Cortex of kidney (tissue), 1 donor: Measurements from ENCODE around the gene ATP10A.

Source experiments
- DNase-seq: peaks from one replicate; lab custom pipeline; 2025; lab: John Stamatoyannopoulos, UW

The ATP10A gene

DNA sequence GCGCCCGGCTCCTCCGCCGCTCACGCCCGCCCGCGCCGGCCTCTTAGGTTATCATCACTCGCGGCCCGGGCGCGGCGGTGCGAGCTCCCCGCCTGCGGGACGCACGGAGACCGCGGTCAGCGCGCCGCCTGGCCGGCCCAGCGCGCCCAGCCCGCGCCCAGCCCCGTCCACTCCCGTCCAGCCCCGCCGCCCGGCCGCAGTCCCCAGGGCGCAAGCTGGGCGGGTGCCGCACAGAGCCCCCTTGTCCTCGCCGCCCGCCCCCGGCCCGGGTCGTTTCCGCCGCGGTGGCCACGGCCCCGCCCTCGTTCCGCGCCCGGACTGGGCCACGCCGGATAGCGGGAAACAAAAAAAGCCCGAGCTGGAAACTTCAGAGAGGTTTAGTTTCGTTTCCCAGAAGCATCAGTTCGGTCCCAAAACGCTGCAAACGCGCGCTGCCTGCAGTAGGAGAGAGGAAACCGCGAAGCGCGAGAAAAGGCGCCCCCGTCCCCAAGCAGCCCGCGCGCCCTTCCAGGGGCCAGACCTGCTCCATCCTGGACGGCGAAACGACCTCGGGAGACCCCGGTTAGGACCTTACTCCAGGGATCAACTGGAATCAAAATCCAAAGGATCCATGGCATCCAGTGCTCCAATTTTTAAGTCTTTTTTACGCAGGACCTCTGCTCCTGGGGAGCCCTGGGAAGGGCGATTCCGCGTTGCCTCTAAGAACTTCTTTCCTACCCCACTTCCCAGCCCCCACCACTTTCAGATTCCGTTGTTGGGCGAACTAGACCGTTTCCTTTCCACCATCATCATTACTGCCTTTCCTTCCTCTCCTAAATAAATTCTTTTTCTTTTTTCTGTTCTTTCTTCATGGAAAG, at the start of gene ATP10A:
TSS of gene ATP10A (minus strand) at position 217 of the 857 bp plus-strand sequence. CDS start 231 bp downstream, outside the sequence.
- DNase-seq: no peak

- no peak for DNase-seq
These were observed 48.9 kb upstream of the ATP10A start for GRCh38 chr15:25912035-25912434.

- DNase-seq: no peak
These were observed 47.7 kb upstream of the ATP10A start for GRCh38 chr15:25910832-25911231.

DNA sequence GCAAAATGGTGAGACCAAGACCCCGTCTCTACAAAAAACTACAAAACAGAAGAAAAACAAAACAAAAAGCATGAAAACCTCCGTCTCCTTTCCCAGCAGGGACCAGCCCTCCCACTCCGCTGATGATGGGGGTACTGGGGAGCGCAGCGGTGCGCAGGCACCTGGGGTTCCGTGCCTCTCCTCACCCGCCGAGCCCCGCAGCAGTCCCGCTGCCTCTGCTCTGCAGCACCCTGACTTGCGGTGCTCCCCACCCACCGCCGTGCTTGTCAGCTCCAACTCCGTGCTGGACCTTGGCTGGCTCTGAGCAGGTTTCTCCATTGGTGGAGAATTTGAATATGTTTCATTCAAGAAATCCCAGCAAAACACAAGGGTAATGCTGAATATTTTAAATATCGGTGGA, 46.7 kb upstream of the ATP10A start:
- DNase-seq: no peak

GRCh38 chr15:25909325-25909724, 46.2 kb upstream of the ATP10A start:
- DNase-seq: no peak

GRCh38 chr15:25905140-25905539, 42.0 kb upstream of the ATP10A start:
- DNase-seq: no peak

DNA sequence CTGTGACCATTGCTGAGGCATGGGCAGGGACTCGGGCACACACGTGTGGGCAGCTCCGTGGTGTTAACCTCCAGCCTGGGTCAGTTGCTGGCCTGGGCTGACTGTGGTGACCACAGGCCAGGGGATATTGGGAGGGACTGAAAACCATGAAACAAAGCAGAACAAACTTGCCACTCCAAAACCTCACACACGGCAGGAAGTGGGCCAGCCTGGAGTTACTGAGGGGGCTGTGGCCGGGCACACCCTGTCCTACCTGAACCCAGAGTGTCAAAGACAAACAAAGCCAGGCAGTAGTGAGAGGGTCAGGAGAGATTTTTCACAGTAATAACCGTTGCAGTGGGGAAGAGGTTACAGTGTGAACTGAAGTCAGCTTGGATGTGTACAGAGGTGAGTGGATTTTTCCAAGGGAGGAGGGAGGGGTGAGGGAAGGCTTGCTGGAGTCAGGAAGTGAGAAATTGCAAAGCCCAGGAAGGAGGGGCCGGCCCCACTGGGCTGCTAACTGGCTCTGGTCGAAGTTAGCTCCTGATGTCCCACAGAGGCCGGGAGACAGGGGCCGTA, 40.0 kb upstream of the ATP10A start:
- DNase-seq: no peak

- no peak for DNase-seq
These were observed 38.9 kb upstream of the ATP10A start for GRCh38 chr15:25901811-25902605.

DNA sequence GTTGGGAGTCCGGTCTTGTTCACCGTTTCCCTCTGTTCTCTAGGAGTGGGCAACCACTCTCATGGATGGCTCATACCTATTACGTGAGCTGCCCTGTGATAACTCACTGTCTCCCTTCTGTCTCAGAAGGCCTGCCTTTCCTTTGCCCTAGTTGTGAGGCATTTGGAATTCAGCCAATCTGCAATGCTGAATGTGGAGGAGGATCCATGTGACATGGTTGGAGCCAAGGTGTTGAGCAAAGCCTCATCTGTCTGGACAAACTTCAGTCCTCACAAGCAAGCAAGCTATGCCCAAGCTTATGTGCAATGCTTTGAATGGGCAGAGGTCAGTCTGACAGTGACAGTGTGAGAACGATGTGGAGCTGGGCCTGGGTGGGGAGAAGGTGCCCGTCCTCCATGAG, 37.8 kb upstream of the ATP10A start:
- DNase-seq: no peak

GRCh38 chr15:25900431-25900830, 37.3 kb upstream of the ATP10A start:
- DNase-seq: no peak

DNA sequence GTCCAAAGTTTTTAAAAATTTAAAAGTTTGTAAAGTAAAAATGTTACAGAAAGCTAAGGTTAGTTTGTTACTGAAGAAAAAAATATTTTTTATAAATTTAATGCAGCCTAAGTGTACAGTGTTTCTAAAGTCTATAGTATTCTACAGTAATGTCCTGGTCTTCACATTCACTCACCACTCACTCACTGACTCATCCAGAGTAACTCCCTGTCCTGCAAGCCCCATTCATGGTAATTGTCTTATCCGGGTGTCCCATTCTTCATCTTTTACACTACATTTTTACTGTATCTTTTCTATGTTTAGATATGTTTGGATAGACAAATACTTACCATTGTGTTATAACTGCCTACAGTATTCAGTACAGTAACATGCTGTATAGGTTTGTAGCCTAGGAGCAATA, 36.7 kb upstream of the ATP10A start:
- no peak for DNase-seq

DNA sequence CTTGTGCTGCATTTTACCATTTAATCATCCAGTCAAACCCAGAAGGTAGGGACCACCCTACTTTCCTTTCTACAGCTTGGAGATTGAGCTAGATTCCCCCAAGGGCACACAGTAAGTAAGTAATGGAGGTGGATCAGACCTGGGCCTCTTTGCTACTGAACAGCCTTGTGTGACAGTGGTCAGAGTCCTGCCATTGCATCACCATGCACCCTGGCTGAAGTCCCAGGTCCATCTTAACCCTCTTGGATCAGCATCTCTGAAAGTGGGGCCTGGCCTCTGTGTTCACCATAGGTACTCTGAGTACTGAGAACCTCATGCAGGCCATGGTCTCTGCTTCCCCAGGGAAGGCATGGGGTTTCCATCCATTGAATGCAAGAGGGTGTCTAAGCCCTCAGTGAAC, 34.5 kb upstream of the ATP10A start:
- no peak for DNase-seq

- DNase-seq: no peak
These were observed 31.3 kb upstream of the ATP10A start for GRCh38 chr15:25894371-25894902.

DNA sequence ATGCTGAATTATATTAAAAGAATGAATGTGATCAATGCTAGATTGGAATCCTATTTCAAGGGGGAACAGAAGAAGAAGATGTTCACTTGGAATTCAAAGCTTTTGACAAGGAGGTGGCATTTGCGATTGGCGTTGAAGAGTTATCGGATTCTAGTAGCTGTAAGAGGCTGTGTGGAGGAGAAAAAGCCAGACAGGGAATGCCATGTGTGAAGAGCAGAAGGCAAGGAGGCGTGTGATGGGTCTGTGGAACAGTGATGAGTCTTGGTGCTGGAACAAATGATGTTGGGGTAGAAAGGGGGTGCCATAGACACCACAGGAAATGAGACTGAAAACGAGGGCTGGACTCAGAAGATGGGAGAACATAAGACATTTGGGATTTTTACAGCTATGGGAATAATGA, 30.5 kb upstream of the ATP10A start:
- no peak for DNase-seq

GRCh38 chr15:25892126-25892525, 29.0 kb upstream of the ATP10A start:
- DNase-seq: no peak

- DNase-seq: no peak
These were observed 28.0 kb upstream of the ATP10A start for GRCh38 chr15:25891081-25891480.

DNA sequence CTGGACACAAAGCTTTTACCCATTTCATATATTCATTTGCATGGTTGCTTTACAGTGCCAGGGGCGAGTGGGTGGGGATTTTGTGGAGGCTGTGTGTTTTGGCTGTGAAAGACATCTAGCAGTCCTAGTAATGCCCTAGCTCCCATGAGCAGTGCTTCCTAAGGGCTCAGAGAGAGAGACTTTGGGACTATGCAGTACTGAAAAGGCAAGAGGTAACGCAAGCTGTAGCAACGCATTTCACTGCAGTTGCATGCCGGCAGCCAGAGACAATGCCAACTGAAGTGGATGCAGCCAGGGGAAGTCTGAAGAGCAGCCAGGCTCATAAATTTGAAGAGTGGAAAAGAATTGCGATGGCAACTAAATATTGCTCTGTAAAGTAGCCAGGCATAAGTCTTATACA, 27.4 kb upstream of the ATP10A start:
- DNase-seq: no peak

DNA sequence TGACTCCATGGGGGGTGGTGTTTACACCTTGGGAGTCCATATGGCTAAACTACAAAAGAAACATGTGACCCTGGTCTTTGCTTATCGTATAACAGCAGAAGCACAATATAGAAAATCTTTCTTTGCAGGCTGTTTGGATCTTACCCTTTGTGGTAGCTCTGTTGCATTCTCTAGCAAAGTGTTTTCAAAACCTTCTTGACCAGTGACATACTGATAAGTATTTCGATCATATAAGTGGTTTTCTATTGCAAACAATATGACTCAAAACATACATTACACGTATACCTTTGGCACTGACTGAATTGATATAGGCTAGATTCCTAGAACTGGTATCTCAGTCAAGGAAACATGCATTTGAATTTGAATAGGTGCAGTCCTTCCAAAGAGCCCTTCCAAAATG, 24.7 kb upstream of the ATP10A start:
- no peak for DNase-seq

- DNase-seq: no peak
These were observed 23.5 kb upstream of the ATP10A start for GRCh38 chr15:25886498-25887140.

- DNase-seq: no peak
These were observed 21.2 kb upstream of the ATP10A start for GRCh38 chr15:25884370-25884769.

DNA sequence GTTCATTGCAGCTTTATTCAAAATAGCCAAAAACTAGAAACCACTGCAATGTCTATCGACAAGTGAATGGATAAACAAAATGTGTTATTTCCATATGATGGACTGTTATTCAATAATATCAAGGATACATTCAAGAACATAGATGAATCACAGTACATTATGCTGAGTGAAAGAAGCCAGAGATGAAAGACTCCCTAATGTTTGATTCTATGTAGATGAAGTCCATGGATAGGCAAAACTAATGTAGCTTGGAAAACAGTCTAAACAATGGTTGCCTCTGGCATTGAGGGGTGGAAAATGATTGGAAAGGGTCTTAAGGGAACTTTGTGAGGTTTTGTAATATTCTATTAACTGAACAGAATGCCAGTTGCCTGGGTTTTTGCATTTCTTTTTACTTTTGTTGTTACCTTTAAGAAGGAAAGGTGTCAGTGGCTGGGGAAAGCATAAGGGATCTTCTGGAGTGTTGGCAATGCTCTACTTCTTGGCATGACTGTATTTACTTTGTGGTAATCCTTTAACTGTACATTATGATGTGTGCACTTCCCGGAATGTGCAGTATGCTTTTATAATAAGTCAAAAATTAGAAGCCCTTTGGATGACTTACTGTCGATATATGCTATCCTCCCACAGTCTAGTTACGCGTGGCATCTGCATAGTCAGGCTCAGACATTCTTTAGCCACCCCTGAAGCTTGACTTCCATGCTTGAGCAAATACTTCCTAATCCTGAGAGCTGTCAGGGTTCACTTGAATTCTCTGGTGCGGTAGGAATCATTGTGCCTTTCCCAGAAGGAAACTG, 20.5 kb upstream of the ATP10A start:
- DNase-seq: no peak
